Measurements from ENCODE around the gene NUCKS1. TPM values are rescaled to one million over a fixed set of nuclear protein-coding genes. Genes with fewer than 3 reads are reported as not detected.

Gene NUCKS1
- total RNA-seq, 1 donor from 2014 or later, result 111 TPM

DNA sequence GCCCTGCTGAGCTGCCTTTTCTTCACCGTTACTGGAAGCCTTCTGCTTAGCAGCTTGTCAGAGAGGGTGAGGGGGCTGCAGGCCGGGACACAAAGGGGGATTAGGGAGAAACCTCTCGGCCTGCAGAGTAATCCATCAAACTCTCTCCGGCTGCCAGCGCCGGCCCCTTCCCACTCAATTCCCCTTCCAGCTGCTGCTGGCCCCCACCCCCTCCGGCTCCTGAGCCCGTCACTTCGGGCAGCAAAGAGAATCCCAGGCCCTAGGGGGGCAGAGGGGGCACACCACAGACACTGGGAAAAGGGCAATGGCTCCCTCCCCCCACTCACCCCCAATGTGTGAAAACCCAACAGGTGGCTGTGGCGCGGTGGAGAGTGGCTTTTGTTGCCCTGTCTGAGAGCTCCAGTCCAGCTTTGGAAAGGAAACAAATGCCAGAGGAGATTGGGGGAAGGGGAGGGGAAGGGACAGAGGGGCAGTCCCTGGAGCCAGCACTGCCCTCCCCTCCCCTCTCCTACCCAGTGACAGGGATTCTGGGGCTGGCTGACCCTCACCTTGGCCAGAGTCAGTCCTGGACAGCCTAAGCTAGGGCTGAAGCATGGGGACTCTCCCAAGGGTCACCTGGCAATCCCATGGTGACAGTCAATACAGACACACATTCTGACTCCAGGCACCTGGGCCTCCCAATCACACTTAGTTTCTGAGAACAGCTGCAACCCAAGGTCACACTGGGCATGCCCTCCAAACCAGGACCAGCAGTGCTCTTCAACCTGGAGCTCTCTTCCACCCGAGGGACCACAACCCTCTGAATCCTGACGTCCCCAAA lies 79.2 kb downstream of the NUCKS1 start:
- DNase-seq, result no peak
- Histone ChIP-seq H3K4me1 (peaks cover 19% of the 10 kb centered on the region), H3K27ac (no peak overlapping the region), H3K36me3 (no peaks in the 10 kb centered on the region), H3K4me3 (no peak overlapping the region), H3K27me3 (ENCODE audit: low read depth) (peaks cover 6% of the 10 kb centered on the region), H3K9me3 (no peaks in the 10 kb centered on the region)
- intact Hi-C loops (cut with DNase I), result no loop called here
- ATAC-seq, result no peak
- no peak for TF ChIP-seq CTCF (IDR thresholded peaks at IDR 0.05)

GRCh38 chr1:205670150-205670446 lies 79.9 kb downstream of the NUCKS1 start:
- no peak for TF ChIP-seq CTCF (IDR thresholded peaks at IDR 0.05)
- ATAC-seq (no peak), DNase-seq (no peak)
- peaks cover 21% of the 10 kb centered on the region for H3K4me1 ChIP-seq
- H3K4me3 ChIP-seq, result no peak overlapping the region
- H3K36me3 ChIP-seq, result no peaks in the 10 kb centered on the region
- no peak overlapping the region for H3K27ac ChIP-seq
- intact Hi-C loops (cut with DNase I), result no loop called here
- peaks cover 6% of the 10 kb centered on the region for H3K27me3 ChIP-seq (ENCODE audit: low read depth)
- no peaks in the 10 kb centered on the region for H3K9me3 ChIP-seq

DNA sequence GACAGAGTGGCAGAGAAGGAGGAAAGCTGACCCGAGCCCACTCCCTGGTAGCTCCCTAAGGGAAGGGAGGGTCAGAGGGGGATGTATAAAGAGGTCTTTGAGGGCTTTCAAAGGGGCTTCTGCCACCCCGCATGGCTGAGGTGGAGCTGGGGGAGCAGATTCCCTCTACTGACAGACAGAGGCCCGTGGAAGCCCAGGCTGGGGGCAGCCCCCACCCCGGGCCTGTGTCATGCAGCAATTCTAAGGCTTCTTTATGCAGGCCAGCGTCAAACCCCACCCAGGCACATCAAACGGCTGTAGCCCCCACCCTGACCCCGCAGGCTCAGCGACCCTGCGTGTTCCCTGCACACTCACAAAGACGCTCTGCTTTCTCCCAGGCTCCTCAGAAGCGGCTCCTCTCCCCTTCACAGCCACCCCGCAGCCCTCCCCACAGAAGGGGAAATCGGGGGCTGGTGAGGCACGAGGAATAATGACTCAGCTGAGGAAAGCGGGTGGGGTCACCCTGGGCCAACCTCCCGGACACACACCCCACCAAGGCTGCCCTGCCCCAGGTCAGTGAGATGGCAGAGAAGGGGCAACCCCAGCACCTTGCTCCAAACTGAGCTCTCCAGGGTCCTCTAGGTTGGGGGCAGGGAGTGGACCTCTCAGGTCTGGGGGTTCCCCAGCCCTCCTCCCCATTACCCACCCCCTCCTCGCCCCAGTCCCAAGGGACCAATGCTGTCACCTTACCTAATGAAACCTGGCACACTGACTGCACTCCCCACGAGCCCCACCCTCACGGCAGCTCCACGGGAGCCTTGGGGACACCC lies 80.4 kb downstream of the NUCKS1 start:
- peaks cover 27% of the 10 kb centered on the region for H3K4me1 ChIP-seq
- no peak for TF ChIP-seq CTCF (IDR thresholded peaks at IDR 0.05)
- no peak overlapping the region for H3K27ac ChIP-seq
- no peaks in the 10 kb centered on the region for H3K9me3 ChIP-seq
- H3K36me3 ChIP-seq, result no peaks in the 10 kb centered on the region
- H3K27me3 ChIP-seq (ENCODE audit: low read depth), result peaks cover 6% of the 10 kb centered on the region
- intact Hi-C loops (cut with DNase I), result no loop called here
- ATAC-seq (peak; percentile 9 to 42), DNase-seq (no peak)
- peak overlapping the region; percentile 19 for H3K4me3 ChIP-seq

GRCh38 chr1:205668951-205669340 lies 81.0 kb downstream of the NUCKS1 start:
- Histone ChIP-seq H3K4me1 (peaks cover 33% of the 10 kb centered on the region), H3K9me3 (no peaks in the 10 kb centered on the region), H3K27ac (no peak overlapping the region), H3K27me3 (ENCODE audit: low read depth) (peaks cover 6% of the 10 kb centered on the region), H3K4me3 (no peak overlapping the region), H3K36me3 (no peaks in the 10 kb centered on the region)
- DNase-seq (no peak), ATAC-seq (peak in 1 of 2 donors; percentile 26)
- intact Hi-C loops (cut with DNase I), result no loop called here
- TF ChIP-seq CTCF (IDR thresholded peaks at IDR 0.05), result no peak

GRCh38 chr1:205667909-205668643 lies 81.9 kb downstream of the NUCKS1 start:
- no peak overlapping the region for H3K27ac ChIP-seq
- H3K27me3 ChIP-seq (ENCODE audit: low read depth), result peaks cover 6% of the 10 kb centered on the region
- ATAC-seq (no peak), DNase-seq (no peak)
- no peak for TF ChIP-seq CTCF (IDR thresholded peaks at IDR 0.05)
- peaks cover 34% of the 10 kb centered on the region for H3K4me1 ChIP-seq
- H3K36me3 ChIP-seq, result no peaks in the 10 kb centered on the region
- no peak overlapping the region for H3K4me3 ChIP-seq
- H3K9me3 ChIP-seq, result no peaks in the 10 kb centered on the region
- intact Hi-C loops (cut with DNase I), result no loop called here
